SK-N-SH treated with all-trans-retinoic acid at 6 μM for 48 hours (cell line): ENCODE measurements around the gene MGST3.

Experiments
- ARNTL ChIP-seq: fragments of 450-650 bp; formaldehyde crosslinking; IDR thresholded peaks from 2 replicates; pipeline ENCODE4 v1.5.0; 2020; ENCODE audit warnings: low read depth, mild to moderate bottlenecking, moderate library complexity, borderline replicate concordance
- CSDC2 ChIP-seq: fragments of 250-450 bp; sonication (Bioruptor Pico); IDR thresholded peaks from 2 replicates; pipeline ENCODE4 v1.5.0; 2020; ENCODE audit warnings: mild to moderate bottlenecking, moderate library complexity
- POU6F1 ChIP-seq: fragments of 250-450 bp; sonication (Bioruptor Pico); IDR thresholded peaks from 2 replicates; pipeline ENCODE4 v1.8.0; 2021; ENCODE audit warnings: low read depth, mild to moderate bottlenecking, moderate library complexity, borderline replicate concordance
- PPARA ChIP-seq: fragments of 250-450 bp; sonication (Bioruptor Pico); IDR thresholded peaks from 2 replicates; pipeline ENCODE4 v1.5.0; 2020; ENCODE audit warnings: mild to moderate bottlenecking, borderline replicate concordance
- TCF4 ChIP-seq: fragments of 250-450 bp; sonication (Bioruptor Pico); IDR thresholded peaks from 2 replicates; pipeline ENCODE4 v1.8.0; 2021; ENCODE audit warnings: mild to moderate bottlenecking, moderate library complexity, borderline replicate concordance
- ZFP3 ChIP-seq: fragments of 250-450 bp; sonication (Bioruptor Pico); IDR thresholded peaks from 2 replicates; pipeline ENCODE4 v1.5.0; 2020; ENCODE audit warnings: mild to moderate bottlenecking, moderate library complexity
- ZNF8 ChIP-seq: fragments of 450-650 bp; formaldehyde crosslinking; IDR thresholded peaks from 2 replicates; pipeline ENCODE4 v1.5.0; 2020; ENCODE audit warnings: mild to moderate bottlenecking, moderate library complexity

GRCh38 chr1:165641231-165641987, 10.4 kb downstream of the MGST3 start:
- TF ChIP-seq ARNTL (CRISPR knock-in tag) (no peak), TCF4 (CRISPR knock-in tag) (no peak), ZFP3 (CRISPR knock-in tag) (no peak), PPARA (CRISPR knock-in tag) (no peak), ZNF8 (CRISPR knock-in tag) (no peak), CSDC2 (CRISPR knock-in tag) (no peak), POU6F1 (CRISPR knock-in tag) (no peak)
